HG03442 (cell line): Measurements from ENCODE around the gene ST6GALNAC1.

Source experiments
- ATAC-seq: cut with Tn5 transposase; IDR thresholded peaks from one replicate; pipeline ENCODE4 v1.9.1; 2021; ENCODE audit warnings: mild to moderate bottlenecking, moderate library complexity; ENCODE audit not compliant: unreplicated experiment

ST6GALNAC1 gene

DNA sequence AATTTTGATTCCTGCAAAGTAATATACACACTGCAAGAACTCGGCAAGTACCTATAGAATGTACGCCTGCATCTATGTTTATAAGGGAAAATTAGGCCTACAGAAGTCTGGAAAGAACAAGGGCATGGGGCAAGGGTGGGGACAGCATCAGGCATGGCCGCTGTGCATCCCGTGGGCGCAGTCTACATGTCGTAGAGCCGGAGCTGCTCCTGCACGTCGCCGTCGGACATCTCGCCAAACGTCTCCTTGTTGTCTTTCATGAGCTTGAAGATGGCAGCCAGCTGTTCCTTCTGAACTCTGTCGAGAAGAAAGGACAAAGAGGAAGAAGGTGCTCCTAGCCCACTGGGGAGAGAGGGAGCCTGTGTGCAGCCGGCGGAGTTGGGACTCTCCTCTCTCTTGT is 33.8 kb upstream of the ST6GALNAC1 start:
- ATAC-seq = no peak

DNA sequence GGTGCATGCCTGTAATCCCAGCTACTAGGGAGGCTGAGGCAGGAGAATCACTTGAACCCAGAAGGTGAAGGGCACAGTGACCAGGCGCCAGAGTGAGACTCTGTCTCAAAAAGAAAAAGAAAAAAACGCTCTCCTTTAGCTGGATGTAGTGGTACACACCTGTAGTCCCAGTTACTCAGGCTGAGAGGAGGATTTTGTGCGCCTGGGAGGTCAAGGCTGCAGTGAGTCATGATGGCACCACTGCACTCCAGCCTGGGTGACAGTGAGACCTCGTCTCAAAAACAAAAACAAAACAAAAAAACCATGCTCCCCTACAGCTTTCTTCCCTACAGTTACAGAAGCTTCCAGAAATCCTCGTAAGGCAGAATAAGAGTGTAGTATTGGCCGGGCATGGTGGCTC is 33.1 kb upstream of the ST6GALNAC1 start:
- no peak for ATAC-seq

DNA sequence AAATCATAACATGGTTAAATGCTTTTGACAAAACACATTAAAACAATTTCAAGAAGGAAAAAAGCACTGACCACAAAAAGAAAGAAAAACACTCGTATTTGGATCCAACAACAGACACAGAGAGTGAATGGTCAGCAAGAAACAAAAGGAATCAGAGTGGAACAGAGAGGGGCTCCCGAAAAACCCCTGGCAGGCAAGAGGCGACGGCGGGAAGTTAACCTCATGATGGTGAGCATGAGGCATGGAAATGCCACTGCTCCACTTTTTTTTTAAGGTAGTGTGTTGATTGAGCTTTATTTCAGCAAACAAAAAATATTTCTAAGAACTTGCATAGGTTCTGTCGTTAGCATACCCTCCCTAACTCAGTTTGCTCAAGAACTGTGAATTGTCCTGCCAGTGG is 32.1 kb upstream of the ST6GALNAC1 start:
- ATAC-seq = no peak

DNA sequence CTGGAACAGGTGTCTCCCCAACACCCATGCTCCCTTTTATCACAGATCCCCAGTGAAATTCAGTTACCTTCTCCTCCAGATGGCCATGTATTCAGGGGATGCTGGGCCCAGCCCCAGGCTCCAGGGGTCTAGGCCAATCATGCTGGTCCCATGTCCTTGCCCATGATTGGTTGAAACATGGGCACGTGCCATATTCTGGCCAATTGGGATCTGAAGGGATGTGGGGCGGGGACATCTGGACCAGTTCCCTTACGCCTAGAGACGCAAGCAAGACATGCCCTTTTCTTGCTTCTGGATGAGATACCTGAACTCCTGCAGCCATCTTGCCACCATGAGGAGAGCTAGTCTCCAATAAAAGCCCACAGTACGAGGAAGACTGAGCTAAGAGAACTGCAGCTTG is 31.0 kb upstream of the ST6GALNAC1 start:
- ATAC-seq = no peak

GRCh38 chr17:76673729-76674128 is 30.2 kb upstream of the ST6GALNAC1 start:
- ATAC-seq = no peak

GRCh38 chr17:76672892-76673291 is 29.3 kb upstream of the ST6GALNAC1 start:
- no peak for ATAC-seq

DNA sequence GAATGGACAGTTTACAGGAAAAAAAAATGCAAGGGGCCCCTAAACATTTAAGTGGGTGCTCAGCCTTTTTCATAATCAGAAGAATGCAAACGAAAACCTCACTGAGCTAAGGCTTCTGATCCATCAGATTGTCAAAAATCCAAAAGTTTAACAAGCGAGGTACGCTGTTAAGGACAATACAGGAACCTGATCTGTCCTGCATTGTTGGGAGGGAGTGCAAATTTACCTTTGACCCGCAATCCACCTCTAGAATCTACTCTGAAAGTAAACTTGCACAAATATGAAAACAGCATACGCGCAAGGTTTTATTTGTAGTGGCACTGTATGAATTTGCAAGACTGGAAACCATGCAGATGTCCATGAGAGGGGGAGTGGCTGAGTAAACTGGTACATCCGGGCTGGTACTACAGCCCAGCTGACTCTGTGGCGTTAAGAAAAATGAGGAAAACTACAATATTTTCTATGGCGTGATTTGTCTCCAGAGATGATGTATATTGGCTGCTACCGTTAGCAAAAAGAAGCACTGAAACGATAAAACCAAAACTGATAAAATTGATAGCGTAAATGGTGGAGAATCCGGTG is 28.8 kb upstream of the ST6GALNAC1 start:
- no peak for ATAC-seq

GRCh38 chr17:76671912-76672262 is 28.3 kb upstream of the ST6GALNAC1 start:
- ATAC-seq = no peak

DNA sequence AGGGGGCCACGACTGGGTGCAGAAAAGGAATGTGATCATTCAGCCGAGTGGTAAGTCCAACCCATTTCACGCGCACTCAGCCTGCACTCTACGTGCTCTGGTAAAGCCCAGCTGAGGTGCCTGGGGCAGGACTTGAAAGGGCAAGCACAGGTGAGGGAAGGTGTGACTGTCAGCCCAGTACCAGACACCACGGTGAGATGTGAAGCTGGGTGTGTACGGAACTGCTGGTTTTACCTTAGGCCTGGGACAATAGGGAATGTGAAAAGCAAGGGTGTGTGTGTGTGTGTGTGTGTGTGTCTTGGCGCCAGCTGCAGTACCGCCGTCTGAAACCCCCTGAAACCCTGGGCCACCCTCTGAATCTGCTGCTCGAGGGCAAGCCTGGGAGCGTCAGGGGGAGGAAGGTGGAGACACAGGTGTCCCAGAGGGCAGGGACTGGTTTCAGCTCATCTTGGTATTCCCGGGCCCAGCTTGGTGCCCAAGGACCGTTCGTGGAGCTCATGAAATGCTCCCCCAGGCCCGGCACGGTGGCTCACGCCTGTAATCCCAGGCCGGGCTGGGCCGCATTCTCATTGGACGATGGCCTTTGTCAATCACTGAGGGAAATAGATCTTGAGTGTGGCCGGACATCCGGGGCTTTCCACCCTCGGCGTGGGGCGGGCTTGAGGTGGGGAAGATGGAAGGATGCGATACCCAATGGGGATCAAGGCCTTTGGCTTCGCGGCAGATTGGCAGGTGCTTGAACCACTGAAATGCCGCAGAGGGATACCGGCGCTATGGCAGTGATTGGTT is 27.8 kb upstream of the ST6GALNAC1 start:
- peak; percentile 98 for ATAC-seq

GRCh38 chr17:76670718-76671122 is 27.2 kb upstream of the ST6GALNAC1 start:
- no peak for ATAC-seq

DNA sequence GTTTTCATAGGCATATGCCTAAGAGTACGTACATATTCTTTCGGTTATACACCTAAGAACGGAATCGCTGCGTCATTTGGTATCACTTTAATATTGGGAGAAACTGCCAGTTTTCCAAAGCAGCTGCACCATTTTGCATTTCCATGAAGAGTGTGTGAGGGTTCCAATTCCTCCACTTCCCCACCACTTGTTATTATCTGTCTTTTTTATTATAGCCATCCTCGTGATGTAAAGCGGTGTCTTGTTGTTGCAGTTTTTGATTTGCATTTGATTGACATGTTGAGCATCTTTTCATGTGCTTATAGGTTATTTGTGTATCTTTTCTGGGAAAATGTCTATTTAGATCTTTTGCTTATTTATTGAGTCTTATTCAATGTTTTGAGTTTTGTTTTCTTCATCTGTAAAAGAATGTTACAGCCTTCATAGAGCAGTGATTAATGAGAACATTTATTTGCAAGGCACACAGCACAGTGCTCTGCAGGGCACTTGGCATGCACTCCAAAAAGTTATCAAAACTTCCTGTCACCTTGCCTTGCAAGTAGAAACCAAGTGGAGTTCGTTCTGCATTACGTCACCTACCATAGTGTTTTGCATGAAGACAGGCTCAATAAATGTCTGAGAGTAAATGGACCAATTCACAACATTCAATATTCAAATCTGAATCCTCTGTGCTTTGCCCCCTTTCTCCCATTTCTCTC is 26.6 kb upstream of the ST6GALNAC1 start:
- no peak for ATAC-seq

DNA sequence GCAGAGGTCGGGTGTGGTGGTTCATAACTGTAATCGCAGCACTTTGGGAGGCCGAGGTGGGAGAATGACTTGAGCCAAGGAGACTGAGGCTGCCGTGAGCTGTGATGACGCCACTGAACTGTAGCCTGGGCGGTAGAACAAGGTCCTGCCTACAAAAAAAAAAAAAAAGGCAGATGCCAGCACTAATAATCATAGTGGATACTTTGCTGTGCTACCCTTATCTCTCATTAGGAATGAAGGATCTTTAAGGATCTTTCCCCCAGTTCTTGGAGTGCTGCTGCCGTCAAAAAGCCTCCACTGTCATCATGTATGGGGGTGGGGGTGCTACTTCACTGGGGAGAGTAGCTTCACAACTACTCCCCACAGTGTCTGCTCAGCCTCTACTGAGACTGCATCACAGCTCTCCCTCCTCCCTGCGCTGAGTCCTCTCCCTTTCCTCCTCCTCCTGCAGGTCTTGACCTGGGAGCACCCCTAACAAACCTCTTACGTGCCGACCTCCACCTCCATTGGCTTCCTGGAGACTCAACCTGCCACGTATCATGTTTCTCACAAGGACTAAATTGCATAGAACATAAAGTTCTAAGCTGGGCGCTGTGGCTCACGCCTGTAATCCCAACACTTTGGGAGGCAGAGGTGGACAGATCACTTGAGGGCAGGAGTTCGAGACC is 24.4 kb upstream of the ST6GALNAC1 start:
- ATAC-seq = no peak

GRCh38 chr17:76667491-76667755 is 23.9 kb upstream of the ST6GALNAC1 start:
- no peak for ATAC-seq

DNA sequence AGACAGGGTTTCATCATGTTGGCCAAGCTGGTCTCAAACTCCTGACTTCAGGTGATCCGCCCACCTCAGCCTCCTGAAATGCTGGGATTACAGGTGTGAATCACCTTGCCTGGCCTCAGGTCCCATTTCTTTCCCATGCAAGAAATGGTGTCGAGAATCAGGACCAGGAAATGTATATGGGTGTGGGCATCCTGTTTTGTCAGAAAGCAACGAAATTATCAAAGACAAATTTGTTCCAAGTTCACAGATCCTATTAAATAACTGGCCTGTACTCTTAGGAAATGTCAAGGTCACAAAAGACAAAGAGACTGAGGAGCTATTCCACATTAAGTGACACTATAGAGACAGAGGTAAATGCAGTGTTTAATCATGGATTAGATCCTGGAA is 17.1 kb upstream of the ST6GALNAC1 start:
- no peak for ATAC-seq

DNA sequence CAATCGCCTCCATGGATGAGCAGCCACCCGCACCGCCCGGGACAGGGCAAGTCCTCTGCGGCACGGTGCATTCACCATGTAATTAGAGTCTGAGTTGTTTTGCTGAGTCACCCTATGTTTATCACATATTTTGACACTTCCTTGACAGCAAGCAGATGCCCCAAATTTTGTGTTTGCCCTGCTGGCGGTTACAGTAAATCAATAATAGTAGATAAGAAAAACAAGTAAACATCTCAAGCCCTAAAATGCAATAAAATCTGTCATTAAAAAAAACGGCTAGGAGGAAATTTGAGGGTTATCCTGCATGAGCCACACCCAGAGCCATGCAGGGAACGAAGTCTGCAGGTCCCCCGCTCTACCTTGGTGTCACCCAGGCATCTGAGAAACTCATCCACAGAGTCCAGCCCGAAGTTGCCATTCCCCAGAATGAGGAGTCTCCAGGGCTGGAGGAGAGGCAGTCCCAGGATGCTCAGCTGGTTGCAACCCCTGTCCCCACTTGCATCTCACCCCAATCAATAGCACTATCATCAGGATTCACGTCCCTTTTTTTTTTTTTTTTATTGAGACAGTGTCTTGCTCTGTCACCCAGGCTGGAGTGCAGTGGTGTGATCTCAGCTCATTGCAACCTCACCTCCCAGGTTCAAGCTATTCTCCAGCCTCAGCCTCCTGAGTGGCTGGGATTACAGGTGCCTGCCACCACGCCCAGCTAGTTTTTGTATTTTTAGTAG is 16.5 kb upstream of the ST6GALNAC1 start:
- no peak for ATAC-seq

DNA sequence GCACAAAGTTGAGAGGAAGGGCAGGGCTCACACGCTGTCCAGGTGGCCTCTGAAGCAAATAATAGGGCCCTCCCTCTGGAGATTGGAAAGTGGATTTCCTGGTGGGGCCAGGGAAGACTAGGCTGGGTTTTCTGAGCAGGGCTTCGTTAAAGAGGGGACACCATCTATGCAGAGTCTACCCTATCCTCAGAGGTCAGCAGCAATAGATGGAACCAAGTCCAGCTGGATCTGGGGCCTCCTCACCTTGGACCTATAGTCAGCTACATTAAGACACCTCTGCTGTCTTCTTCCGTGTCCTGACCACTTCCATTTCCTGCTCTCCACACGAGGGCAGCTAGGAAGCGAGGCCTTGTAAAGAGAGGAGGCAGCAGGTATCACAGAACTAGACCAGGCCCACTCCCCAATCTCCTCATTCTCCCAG is 14.7 kb upstream of the ST6GALNAC1 start:
- no peak for ATAC-seq

DNA sequence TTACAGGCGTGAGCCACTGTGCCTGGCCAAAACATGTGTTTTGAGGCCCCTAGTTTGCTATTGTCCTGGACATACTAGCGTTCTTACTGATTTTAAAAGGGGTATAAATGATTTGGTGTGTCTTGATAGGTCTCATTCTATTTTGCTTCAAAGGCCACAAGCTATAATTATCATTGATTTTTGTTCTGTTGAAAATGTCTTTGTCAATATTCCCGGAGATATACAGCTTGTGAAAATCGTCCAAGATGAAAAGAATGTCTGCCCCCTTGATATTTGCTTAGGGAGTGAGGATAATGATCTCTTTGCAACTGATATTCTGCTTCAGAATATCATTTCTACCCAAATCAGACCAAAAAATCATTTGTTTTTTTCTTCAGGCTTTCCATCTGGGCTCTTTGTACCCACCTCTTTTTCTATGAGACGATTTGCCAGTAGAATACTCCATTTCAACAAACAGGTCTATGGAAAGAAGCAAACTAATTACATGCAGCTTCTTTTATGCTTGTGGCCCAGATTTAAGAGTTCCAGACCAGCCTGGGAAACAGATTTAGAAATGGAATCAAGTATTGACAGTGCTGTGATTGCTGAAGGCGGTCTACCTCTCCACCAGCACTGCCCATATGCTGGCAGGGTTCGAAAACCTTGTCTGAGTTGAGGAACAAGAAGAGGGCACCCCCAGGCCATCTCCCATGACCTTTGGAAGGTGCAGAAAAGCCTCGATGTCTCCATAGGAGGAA is 14.1 kb upstream of the ST6GALNAC1 start:
- no peak for ATAC-seq

DNA sequence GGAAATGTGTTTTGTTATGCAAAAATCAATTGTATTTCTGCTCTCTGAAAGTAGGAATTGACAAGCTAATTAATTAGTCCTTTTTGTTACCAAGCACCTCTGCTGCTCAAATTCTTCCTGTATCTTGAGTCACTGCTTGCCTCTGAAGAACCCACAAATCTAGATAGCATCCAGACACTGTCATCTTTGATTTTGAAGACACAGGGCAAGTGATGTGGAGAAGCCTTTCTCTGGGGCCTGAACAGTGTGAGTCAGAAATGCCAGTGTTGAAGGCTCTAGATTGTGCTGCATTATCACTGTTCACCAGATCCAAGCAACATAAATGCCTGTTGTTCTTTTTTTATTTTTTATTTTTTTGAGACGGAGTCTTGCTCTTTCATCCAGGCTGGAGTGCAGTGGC is 10.9 kb upstream of the ST6GALNAC1 start:
- ATAC-seq = no peak

DNA sequence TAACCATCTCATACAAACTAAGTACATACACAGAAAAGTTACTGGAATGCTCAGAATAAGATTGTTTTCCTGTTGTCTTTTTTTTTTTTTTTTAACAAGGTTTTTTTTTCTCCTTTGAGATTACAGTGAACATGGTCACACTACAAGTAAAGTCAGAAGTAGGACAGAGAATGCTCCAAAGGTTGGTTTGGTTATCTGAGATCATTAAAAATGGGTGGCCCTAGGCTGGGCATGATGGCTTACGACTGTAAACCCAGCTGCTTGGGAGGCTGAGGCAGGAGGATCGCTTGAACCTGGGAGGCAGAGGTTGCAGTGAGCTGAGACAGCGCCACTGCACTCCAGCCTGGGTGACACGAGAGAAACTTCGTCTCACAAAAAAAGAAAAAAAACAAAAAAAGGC is 6.9 kb upstream of the ST6GALNAC1 start:
- ATAC-seq = no peak

- ATAC-seq = no peak
These were observed 3.2 kb upstream of the ST6GALNAC1 start for GRCh38 chr17:76646712-76647111.

DNA sequence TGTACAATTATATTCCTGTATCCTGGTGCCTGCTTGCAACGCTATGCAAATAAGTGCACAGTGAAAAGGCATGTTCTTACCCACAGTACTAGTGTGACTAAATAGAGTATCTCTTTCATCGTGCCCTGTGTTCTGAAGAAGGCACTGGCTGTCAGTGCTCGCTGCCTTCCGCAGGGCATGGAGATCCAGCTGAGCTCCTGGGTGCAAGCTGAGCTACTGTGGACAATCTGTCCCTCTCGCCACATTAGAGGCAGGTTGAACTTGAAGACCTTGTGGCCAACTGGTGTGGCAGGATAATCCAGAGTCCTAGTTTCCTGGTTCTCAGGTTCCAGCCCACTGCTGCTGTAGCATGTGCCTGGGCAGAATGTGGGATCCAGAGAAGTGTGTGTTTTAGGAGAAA is 1.9 kb upstream of the ST6GALNAC1 start:
- ATAC-seq = no peak
